Activated T-cell treated with anti-CD3 and anti-CD28 coated beads, Interleukin-2, amount 50 U/mL, for 72 hours (primary cell): ENCODE measurements around the gene FAS. TPM values are rescaled to one million over a fixed set of nuclear protein-coding genes. Genes with fewer than 3 reads are reported as not detected.

Experiments used
- ATAC-seq, 2 donors: fragments of 150-1000 bp; cut with Tn5 transposase; replicated peaks in 1 of 2; 2 replicates each; pipeline ENCODE4 v1.10.0; 2021; ENCODE audit warnings: moderate library complexity in 2 of 2, mild to moderate bottlenecking in 1 of 2
- DNase-seq, 2 donors: peaks; one replicate each; pipeline ENCODE4 v3.0.0; 2021 to 2022; ENCODE audit warnings: mixed read lengths in 1 of 2
- H3K27ac Mint-ChIP-seq: one replicate; pipeline ENCODE4 v1.8.0; 2022; ENCODE audit warnings: mild to moderate bottlenecking, moderate library complexity, mixed read lengths
- H3K27me3 Mint-ChIP-seq: one replicate; pipeline ENCODE4 v1.8.0; 2022; ENCODE audit warnings: low read depth, mixed read lengths
- H3K36me3 Mint-ChIP-seq, 2 donors: one replicate each; pipeline ENCODE4 v1.8.0; 2022; ENCODE audit warnings: mixed read lengths in 2 of 2, mild to moderate bottlenecking in 1 of 2; ENCODE audit not compliant: insufficient read depth in 2 of 2
- H3K4me1 Mint-ChIP-seq: one replicate; pipeline ENCODE4 v1.8.0; 2022; ENCODE audit warnings: low read depth, mixed read lengths
- H3K4me3 Mint-ChIP-seq, 2 donors: one replicate each; pipeline ENCODE4 v1.8.0; 2022; ENCODE audit warnings: mild to moderate bottlenecking in 2 of 2, mixed read lengths in 2 of 2, moderate library complexity in 2 of 2
- H3K9me3 Mint-ChIP-seq, 2 donors: one replicate each; pipeline ENCODE4 v1.8.0; 2022; ENCODE audit warnings: mixed read lengths in 2 of 2
- total RNA-seq, 2 donors: library from RNA; stranded (reverse); gene quantifications; one replicate each; pipeline ENCODE4 v1.2.3, GENCODE V29; 2022

FAS gene
- total RNA-seq, 2 donors from 2014 or later, result 111 to 138 TPM

GRCh38 chr10:88989423-88989822 is 1.2 kb upstream of the FAS start:
- ATAC-seq (no peak), DNase-seq (no peak)
- H3K27ac Mint-ChIP-seq, result peak overlapping the region; percentile 96
- H3K27me3 Mint-ChIP-seq, result no peaks in the 10 kb centered on the region
- peaks cover 3 to 4% of the 10 kb centered on the region in 2 donors for H3K9me3 Mint-ChIP-seq
- peaks cover 22 to 27% of the 10 kb centered on the region in 2 donors for H3K36me3 Mint-ChIP-seq
- H3K4me1 Mint-ChIP-seq, result peaks cover 62% of the 10 kb centered on the region
- H3K4me3 Mint-ChIP-seq, result peak overlapping the region; percentile 89 to 92

DNA sequence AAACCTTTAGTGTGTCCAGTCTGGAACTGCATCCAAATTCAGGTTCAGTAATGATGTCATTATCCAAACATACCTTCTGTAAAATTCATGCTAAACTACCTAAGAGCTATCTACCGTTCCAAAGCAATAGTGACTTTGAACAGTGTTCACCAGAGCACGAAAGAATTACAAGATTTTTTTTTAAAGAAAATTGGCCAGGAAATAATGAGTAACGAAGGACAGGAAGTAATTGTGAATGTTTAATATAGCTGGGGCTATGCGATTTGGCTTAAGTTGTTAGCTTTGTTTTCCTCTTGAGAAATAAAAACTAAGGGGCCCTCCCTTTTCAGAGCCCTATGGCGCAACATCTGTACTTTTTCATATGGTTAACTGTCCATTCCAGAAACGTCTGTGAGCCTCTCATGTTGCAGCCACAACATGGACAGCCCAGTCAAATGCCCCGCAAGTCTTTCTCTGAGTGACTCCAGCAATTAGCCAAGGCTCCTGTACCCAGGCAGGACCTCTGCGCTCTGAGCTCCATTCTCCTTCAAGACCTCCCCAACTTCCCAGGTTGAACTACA is 694 bp upstream of the FAS start:
- peak overlapping the region; percentile 96 for H3K27ac Mint-ChIP-seq

GRCh38 chr10:88991161-88991898 is 732 bp downstream of the FAS start:
- no peaks in the 10 kb centered on the region for H3K27me3 Mint-ChIP-seq
- H3K9me3 Mint-ChIP-seq, result peaks cover 2 to 3% of the 10 kb centered on the region in 2 donors
- H3K27ac Mint-ChIP-seq, result peak overlapping the region; percentile 96
- peak; percentile 85 to 89 for DNase-seq
- H3K4me3 Mint-ChIP-seq, result peak overlapping the region; percentile 89 to 92
- ATAC-seq, result peak; percentile 73 to 75
- H3K4me1 Mint-ChIP-seq, result peaks cover 64% of the 10 kb centered on the region
- peaks cover 26 to 31% of the 10 kb centered on the region in 2 donors for H3K36me3 Mint-ChIP-seq

More for the DNA sequence above, 694 bp upstream of the FAS start:
- Mint-ChIP-seq H3K4me1 (peaks cover 57% of the 10 kb centered on the region), H3K36me3 (peaks cover 22 to 27% of the 10 kb centered on the region in 2 donors), H3K9me3 (peaks cover 3 to 4% of the 10 kb centered on the region in 2 donors), H3K27me3 (no peaks in the 10 kb centered on the region), H3K4me3 (peak overlapping the region; percentile 89 to 92)
- peak in 1 of 2 donors; percentile 8 for ATAC-seq
- no peak for DNase-seq

DNA sequence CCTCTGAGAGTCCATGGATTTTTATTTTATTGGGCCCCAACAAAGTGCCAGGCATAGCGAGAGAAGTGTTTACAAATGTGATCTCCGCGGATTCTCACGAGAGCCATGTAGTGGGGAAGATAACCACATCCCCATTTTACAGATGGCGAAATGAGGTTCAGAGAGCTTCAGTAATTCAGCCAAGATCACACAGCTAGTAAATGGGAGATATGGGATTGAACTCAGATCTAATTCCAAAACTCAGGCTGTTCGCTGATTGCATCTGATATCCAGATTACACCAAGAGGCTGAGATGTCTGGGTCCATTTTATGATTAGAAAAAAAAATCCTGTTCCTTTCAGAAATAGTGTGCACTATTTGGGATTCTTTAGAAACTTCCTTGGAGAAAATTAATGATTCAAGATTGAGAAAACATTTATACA is 1.3 kb downstream of the FAS start:
- Mint-ChIP-seq H3K36me3 (peaks cover 23 to 27% of the 10 kb centered on the region in 2 donors), H3K4me3 (peak overlapping the region; percentile 89 to 92), H3K4me1 (peaks cover 65% of the 10 kb centered on the region), H3K27me3 (no peaks in the 10 kb centered on the region), H3K27ac (peak overlapping the region; percentile 96), H3K9me3 (no peaks in the 10 kb centered on the region)
- DNase-seq (no peak), ATAC-seq (peak in 1 of 2 donors; percentile 1)

DNA sequence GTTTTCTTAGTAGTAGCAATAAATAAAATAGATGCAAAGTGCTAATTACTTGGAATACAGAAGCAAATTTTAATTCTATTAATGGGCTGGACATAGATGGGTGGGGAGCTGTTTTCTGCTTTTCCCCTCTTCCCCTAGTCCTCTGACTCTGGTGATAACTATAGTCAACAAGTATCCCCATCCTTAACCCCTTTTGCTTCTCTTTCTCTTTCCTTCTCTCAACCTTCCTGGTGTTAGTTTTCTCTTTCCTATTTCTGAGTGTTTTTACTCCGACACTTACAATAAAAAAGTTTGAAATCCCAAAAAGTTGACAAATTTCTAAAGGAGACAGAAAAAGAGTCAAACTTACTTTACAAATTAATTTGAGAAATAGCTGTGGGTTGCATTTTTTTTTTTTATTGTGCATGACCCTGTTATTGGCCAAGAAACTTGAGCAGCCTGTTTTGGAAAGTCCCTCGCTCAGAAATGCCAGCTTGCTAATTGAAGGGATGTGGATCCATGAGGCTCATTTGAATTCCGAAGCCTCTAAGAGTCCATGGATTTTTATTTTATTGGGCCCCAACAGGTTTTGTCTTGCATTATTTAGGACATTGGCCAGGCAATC is 2.4 kb downstream of the FAS start:
- DNase-seq (no peak), ATAC-seq (no peak)
- H3K27ac Mint-ChIP-seq, result peak overlapping the region; percentile 100
- peaks cover 60% of the 10 kb centered on the region for H3K4me1 Mint-ChIP-seq
- H3K36me3 Mint-ChIP-seq, result peaks cover 20 to 23% of the 10 kb centered on the region in 2 donors
- H3K9me3 Mint-ChIP-seq, result no peaks in the 10 kb centered on the region
- H3K27me3 Mint-ChIP-seq, result no peaks in the 10 kb centered on the region
- H3K4me3 Mint-ChIP-seq, result peak overlapping the region; percentile 82 to 100

DNA sequence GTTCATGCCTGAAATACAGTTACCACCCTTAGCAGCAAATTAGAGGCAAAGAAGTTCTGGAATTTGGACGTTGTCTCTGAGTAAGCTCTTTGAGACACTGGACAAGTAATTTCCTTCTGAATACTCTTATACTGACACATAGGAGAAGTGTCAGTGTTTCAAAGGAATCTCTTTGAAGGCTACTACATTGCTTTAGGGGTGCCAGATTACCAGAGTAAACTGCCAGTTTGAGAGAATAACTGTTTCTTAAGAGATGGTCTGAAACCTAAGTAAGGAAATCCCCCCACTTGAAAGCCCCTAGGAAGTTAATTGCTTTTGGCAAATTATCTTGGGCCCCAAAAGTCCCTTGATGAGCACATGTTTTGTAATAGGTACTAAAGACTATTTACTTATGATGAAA is 3.4 kb downstream of the FAS start:
- H3K27ac Mint-ChIP-seq, result peak overlapping the region; percentile 94
- no peak for DNase-seq
- H3K4me1 Mint-ChIP-seq, result peaks cover 59% of the 10 kb centered on the region
- H3K4me3 Mint-ChIP-seq, result peak overlapping the region; percentile 73 to 90
- no peak for ATAC-seq
- H3K9me3 Mint-ChIP-seq, result no peaks in the 10 kb centered on the region
- H3K27me3 Mint-ChIP-seq, result no peaks in the 10 kb centered on the region
- peaks cover 21 to 27% of the 10 kb centered on the region in 2 donors for H3K36me3 Mint-ChIP-seq

DNA sequence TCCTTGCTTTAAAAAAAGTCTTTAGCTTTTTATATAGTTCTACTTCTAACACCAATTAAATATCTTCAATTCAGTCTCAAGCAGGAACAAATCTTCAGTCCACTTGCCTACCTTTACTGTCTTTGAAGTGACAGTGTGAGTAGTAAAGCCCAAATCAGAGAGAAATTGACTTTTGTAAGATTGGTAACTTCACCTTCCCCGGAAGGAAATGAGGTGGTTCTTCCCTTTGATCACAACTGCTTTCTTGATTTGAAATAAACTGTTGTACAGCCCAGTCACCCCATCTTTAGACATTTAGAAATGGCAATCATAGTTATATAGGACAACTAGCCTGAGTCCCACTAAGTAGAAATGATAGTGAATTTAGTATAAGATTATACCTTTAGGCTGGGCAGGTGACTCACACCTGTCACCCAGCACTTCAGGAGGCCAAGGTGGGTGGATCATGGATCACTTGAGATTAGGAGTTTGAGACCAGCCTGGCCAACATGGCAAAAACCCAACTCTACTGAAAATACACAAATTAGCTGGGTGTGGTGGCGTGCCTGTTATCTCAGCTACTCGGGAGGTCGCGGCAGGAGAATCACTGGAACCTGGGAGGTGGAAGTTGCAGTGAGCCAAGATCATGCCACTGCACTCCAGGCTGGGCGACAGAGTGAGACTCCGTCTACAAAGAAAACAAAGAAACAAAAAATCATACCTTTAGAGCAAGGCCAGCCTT is 4.7 kb downstream of the FAS start:
- H3K4me1 Mint-ChIP-seq, result peaks cover 59% of the 10 kb centered on the region
- no peaks in the 10 kb centered on the region for H3K9me3 Mint-ChIP-seq
- no peaks in the 10 kb centered on the region for H3K27me3 Mint-ChIP-seq
- peak overlapping the region; percentile 73 to 93 for H3K4me3 Mint-ChIP-seq
- DNase-seq (no peak), ATAC-seq (no peak)
- peak overlapping the region; percentile 98 for H3K27ac Mint-ChIP-seq
- peaks cover 22 to 29% of the 10 kb centered on the region in 2 donors for H3K36me3 Mint-ChIP-seq

GRCh38 chr10:88996927-88997326 is 6.3 kb downstream of the FAS start:
- Mint-ChIP-seq H3K4me1 (peaks cover 72% of the 10 kb centered on the region), H3K9me3 (no peaks in the 10 kb centered on the region), H3K27me3 (no peaks in the 10 kb centered on the region), H3K36me3 (peaks cover 14 to 25% of the 10 kb centered on the region in 2 donors), H3K4me3 (peak overlapping the region; percentile 35 to 64), H3K27ac (peak overlapping the region; percentile 55)
- ATAC-seq (no peak), DNase-seq (no peak)

GRCh38 chr10:88999625-89000024 is 9.0 kb downstream of the FAS start:
- Mint-ChIP-seq H3K4me1 (peaks cover 86% of the 10 kb centered on the region), H3K27me3 (no peaks in the 10 kb centered on the region), H3K4me3 (peak overlapping the region; percentile 68 to 92), H3K36me3 (peaks cover 11 to 29% of the 10 kb centered on the region in 2 donors), H3K27ac (peak overlapping the region; percentile 97), H3K9me3 (no peaks in the 10 kb centered on the region)
- ATAC-seq (no peak), DNase-seq (no peak)

GRCh38 chr10:89001024-89001728 is 10.6 kb downstream of the FAS start:
- Mint-ChIP-seq H3K4me3 (peak overlapping the region; percentile 68 to 92), H3K27me3 (no peaks in the 10 kb centered on the region), H3K4me1 (peaks cover 73% of the 10 kb centered on the region), H3K36me3 (peaks cover 10 to 28% of the 10 kb centered on the region in 2 donors), H3K9me3 (no peaks in the 10 kb centered on the region), H3K27ac (peak overlapping the region; percentile 97)
- ATAC-seq, result peak; percentile 82 to 84
- peak; percentile 52 to 53 for DNase-seq

DNA sequence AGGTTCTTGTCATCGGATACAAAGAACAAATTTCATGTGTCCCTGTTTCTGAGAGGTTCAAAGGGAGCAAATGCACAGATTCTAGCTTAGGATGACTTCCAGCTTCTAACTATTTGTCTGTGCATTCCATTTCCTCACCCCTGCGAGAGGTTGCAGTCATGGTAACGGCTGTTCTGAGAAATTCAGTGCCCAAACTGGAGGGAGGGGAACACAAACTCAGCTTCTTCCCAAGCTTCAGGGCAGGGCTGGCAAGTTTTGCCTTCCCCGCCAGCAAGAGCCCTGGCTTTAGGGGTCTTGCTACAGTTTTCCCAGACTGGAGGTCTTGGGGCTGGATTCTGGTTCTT is 11.1 kb downstream of the FAS start:
- Mint-ChIP-seq H3K4me3 (peak overlapping the region; percentile 68 to 92), H3K4me1 (peaks cover 68% of the 10 kb centered on the region), H3K36me3 (peaks cover 10 to 30% of the 10 kb centered on the region in 2 donors), H3K27me3 (no peaks in the 10 kb centered on the region), H3K27ac (peak overlapping the region; percentile 97), H3K9me3 (no peaks in the 10 kb centered on the region)
- DNase-seq (no peak), ATAC-seq (peak; percentile 27 to 28)

DNA sequence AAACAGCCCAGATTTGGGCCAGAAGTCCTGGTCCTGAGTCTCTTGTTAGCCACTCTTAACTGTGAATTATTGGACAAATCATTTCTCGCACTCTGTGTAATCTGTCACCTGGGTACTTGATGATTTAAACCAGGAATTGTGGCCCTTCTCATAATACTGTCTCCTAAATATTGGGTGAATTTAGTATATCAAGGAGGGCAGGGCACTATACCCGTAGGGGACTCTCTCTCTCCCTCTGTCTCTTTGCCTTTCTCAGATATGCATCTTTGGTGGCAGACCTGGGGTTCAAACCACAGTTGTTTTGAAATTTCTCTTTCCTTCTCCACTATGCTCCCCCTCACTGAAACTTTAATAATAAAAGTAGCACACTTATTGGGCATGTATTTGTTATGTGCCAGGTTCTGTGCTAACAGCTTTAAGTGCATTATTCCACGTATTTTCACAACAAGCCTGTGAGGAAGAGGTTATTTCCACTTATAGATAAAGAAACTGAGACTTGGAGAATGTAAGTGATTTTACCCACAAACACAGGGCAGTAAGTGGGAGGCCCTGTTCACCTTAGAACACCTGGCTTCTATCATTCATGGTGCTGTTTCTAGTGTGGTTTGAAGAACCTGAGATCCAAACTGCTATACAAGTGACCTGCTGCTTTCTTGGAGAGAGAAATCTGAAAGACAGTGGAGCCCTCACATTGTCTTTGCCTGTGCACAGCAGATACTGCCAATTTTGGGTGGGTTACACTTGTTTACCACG is 11.8 kb downstream of the FAS start:
- peak; percentile 50 to 65 for ATAC-seq
- peaks cover 12 to 34% of the 10 kb centered on the region in 2 donors for H3K36me3 Mint-ChIP-seq
- H3K4me1 Mint-ChIP-seq, result peaks cover 62% of the 10 kb centered on the region

More for the DNA sequence above, 11.8 kb downstream of the FAS start:
- Mint-ChIP-seq H3K4me3 (peak overlapping the region; percentile 68 to 92), H3K27me3 (no peaks in the 10 kb centered on the region), H3K9me3 (no peaks in the 10 kb centered on the region), H3K27ac (peak overlapping the region; percentile 97)
- DNase-seq, result no peak
